OCI-LY7 (cell line): ENCODE results near the gene CHRD.
A peak's percentile ranks its signal among the peaks of the same experiment; 100 is the strongest.

Source experiments
- EZH2phosphoT487 ChIP-seq: fragments of 200-600 bp; sonication (generic); IDR thresholded peaks from 2 replicates; pipeline ENCODE4 v1.6.1; 2018; ENCODE audit warnings: low read depth, borderline replicate concordance, mild to moderate bottlenecking, mixed run types, antibody characterized with exemption, low read length, moderate library complexity, mixed read lengths
- TF ChIP-seq, protein P1 (sequence below): fragments of 200-600 bp; sonication (generic); conservative IDR thresholded peaks from 2 replicates; pipeline ENCODE4 v1.5.1; 2014; ENCODE audit warnings: mild to moderate bottlenecking, antibody characterized with exemption, low read length, moderate library complexity, mixed read lengths

DNA sequence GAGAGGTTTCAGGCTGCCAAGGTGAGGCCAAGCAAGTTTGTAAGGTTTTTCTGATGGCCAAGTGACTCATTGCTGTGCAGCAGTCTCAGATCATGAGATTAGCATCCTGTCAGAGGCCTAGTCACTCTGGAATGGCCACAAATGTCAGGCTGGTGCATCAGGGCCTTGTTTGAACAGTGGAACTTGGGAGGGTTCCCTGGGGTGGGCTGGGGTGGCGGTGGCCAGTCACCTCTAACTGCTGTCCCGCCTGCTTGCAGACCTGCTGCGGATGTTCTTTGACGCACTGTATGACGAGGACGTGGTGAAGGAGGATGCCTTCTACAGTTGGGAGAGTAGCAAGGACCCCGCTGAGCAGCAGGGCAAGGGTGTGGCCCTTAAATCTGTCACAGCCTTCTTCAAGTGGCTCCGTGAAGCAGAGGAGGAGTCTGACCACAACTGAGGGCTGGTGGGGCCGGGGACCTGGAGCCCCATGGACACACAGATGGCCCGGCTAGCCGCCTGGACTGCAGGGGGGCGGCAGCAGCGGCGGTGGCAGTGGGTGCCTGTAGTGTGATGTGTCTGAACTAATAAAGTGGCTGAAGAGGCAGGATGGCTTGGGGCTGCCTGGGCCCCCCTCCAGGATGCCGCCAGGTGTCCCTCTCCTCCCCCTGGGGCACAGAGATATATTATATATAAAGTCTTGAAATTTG is 45.2 kb upstream of the CHRD start:
- TF ChIP-seq, protein P1, sequence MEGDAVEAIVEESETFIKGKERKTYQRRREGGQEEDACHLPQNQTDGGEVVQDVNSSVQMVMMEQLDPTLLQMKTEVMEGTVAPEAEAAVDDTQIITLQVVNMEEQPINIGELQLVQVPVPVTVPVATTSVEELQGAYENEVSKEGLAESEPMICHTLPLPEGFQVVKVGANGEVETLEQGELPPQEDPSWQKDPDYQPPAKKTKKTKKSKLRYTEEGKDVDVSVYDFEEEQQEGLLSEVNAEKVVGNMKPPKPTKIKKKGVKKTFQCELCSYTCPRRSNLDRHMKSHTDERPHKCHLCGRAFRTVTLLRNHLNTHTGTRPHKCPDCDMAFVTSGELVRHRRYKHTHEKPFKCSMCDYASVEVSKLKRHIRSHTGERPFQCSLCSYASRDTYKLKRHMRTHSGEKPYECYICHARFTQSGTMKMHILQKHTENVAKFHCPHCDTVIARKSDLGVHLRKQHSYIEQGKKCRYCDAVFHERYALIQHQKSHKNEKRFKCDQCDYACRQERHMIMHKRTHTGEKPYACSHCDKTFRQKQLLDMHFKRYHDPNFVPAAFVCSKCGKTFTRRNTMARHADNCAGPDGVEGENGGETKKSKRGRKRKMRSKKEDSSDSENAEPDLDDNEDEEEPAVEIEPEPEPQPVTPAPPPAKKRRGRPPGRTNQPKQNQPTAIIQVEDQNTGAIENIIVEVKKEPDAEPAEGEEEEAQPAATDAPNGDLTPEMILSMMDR: peak; percentile 29; the same call in 1 of the 2 replicates
- TF ChIP-seq EZH2phosphoT487: no peak
